ENCODE measurements around the gene BMP5. TPM values are rescaled to one million over a fixed set of nuclear protein-coding genes. Genes with fewer than 3 reads are reported as not detected.

The BMP5 gene
- total RNA-seq, 4 donors from 2014 or later = 0.13 TPM; not detected in 3

GRCh38 chr6:55898342-55898741, 23.0 kb upstream of the BMP5 start:
- WGBS = 61% methylated on average over 3 of the region's 3 CpGs
- H3K27me3 ChIP-seq = no peaks in the 10 kb centered on the region
- no peaks in the 10 kb centered on the region for H3K36me3 ChIP-seq
- H3K27ac ChIP-seq = no peak overlapping the region
- no peak overlapping the region for H3K4me3 ChIP-seq
- no peak for DNase-seq (ENCODE audit: low spot score in 2 of 2)
- H3K9me3 ChIP-seq = no peaks in the 10 kb centered on the region
- no peaks in the 10 kb centered on the region for H3K4me1 ChIP-seq
- TF ChIP-seq EP300 (IDR thresholded peaks at IDR 0.05) = no peak
- TF ChIP-seq POLR2A (IDR thresholded peaks at IDR 0.05) = no peak
- no peak for TF ChIP-seq POLR2AphosphoS5 (IDR thresholded peaks at IDR 0.05)
- no peak for TF ChIP-seq CTCF (IDR thresholded peaks at IDR 0.05)

GRCh38 chr6:55897346-55897745, 22.0 kb upstream of the BMP5 start:
- no peaks in the 10 kb centered on the region for H3K9me3 ChIP-seq
- no peak for DNase-seq (ENCODE audit: low spot score in 2 of 2)
- no peaks in the 10 kb centered on the region for H3K27me3 ChIP-seq
- no peak overlapping the region for H3K27ac ChIP-seq
- no peaks in the 10 kb centered on the region for H3K36me3 ChIP-seq
- H3K4me3 ChIP-seq = no peak overlapping the region
- WGBS = 73% methylated on average over 2 of the region's 2 CpGs
- TF ChIP-seq EP300 (IDR thresholded peaks at IDR 0.05) (no peak), POLR2A (IDR thresholded peaks at IDR 0.05) (no peak), CTCF (IDR thresholded peaks at IDR 0.05) (no peak), POLR2AphosphoS5 (IDR thresholded peaks at IDR 0.05) (no peak)
- H3K4me1 ChIP-seq = no peaks in the 10 kb centered on the region

GRCh38 chr6:55895972-55896730, 20.8 kb upstream of the BMP5 start:
- no peaks in the 10 kb centered on the region for H3K36me3 ChIP-seq
- H3K27ac ChIP-seq = no peak overlapping the region
- 77% methylated on average over 5 of the region's 5 CpGs for WGBS
- H3K27me3 ChIP-seq = no peaks in the 10 kb centered on the region
- TF ChIP-seq CTCF (IDR thresholded peaks at IDR 0.05) (no peak), POLR2A (IDR thresholded peaks at IDR 0.05) (no peak), EP300 (IDR thresholded peaks at IDR 0.05) (no peak), POLR2AphosphoS5 (IDR thresholded peaks at IDR 0.05) (no peak)
- DNase-seq (ENCODE audit: low spot score in 2 of 2) = no peak
- H3K4me1 ChIP-seq = no peaks in the 10 kb centered on the region
- no peak overlapping the region for H3K4me3 ChIP-seq
- H3K9me3 ChIP-seq = no peaks in the 10 kb centered on the region

GRCh38 chr6:55892749-55893357, 17.5 kb upstream of the BMP5 start:
- DNase-seq (ENCODE audit: low spot score in 2 of 2) = no peak
- H3K9me3 ChIP-seq = no peaks in the 10 kb centered on the region
- no peaks in the 10 kb centered on the region for H3K36me3 ChIP-seq
- H3K27me3 ChIP-seq = no peaks in the 10 kb centered on the region
- WGBS = 73% methylated on average over 4 of the region's 4 CpGs
- H3K4me3 ChIP-seq = no peak overlapping the region
- H3K27ac ChIP-seq = no peak overlapping the region
- no peaks in the 10 kb centered on the region for H3K4me1 ChIP-seq
- no peak for TF ChIP-seq EP300 (IDR thresholded peaks at IDR 0.05)
- TF ChIP-seq CTCF (IDR thresholded peaks at IDR 0.05) = no peak
- TF ChIP-seq POLR2A (IDR thresholded peaks at IDR 0.05) = no peak
- no peak for TF ChIP-seq POLR2AphosphoS5 (IDR thresholded peaks at IDR 0.05)

GRCh38 chr6:55888917-55889316, 13.5 kb upstream of the BMP5 start:
- 84% methylated on average over 6 of the region's 6 CpGs for WGBS
- DNase-seq (ENCODE audit: low spot score in 2 of 2) = no peak

More at GRCh38 chr6:55888917-55889316, 13.5 kb upstream of the BMP5 start:
- H3K27ac ChIP-seq = no peak overlapping the region
- H3K4me3 ChIP-seq = no peak overlapping the region
- no peaks in the 10 kb centered on the region for H3K4me1 ChIP-seq
- H3K36me3 ChIP-seq = no peaks in the 10 kb centered on the region
- H3K27me3 ChIP-seq = no peaks in the 10 kb centered on the region
- H3K9me3 ChIP-seq = no peaks in the 10 kb centered on the region
- TF ChIP-seq EP300 (IDR thresholded peaks at IDR 0.05) (no peak), CTCF (IDR thresholded peaks at IDR 0.05) (no peak), POLR2A (IDR thresholded peaks at IDR 0.05) (no peak), POLR2AphosphoS5 (IDR thresholded peaks at IDR 0.05) (no peak)

Data from suprapubic skin (tissue), 4 donors.